Bronchial epithelial cell (primary cell): ENCODE data around the gene SLC17A4. TPM values are rescaled to one million over a fixed set of nuclear protein-coding genes. Genes with fewer than 3 reads are reported as not detected.

Source experiments
- DNase-seq: peaks from one replicate; pipeline ENCODE4 v3.0.0-alpha.2; 2010; ENCODE audit warnings: low read depth
- FAIRE-seq: peaks from 2 replicates; lab custom pipeline; 2011; peaks lifted over from hg19 to GRCh38; lab: Jason Lieb, UNC
- H3K27me3 ChIP-seq: 2 replicates; pipeline ENCODE4 v1.5.1; 2011; ENCODE audit warnings: low read length; ENCODE audit not compliant: control insufficient read depth, insufficient read depth
- H3K36me3 ChIP-seq: 2 replicates; pipeline ENCODE4 v1.5.1; 2011; ENCODE audit warnings: low read length; ENCODE audit not compliant: control insufficient read depth, insufficient read depth
- H3K4me3 ChIP-seq: 2 replicates; pipeline ENCODE4 v1.5.1; 2011; ENCODE audit warnings: mild to moderate bottlenecking, low read depth, low read length, control low read depth
- CTCF ChIP-seq: IDR thresholded peaks from 2 replicates; pipeline ENCODE4 v1.5.1; 2011; ENCODE audit warnings: mild to moderate bottlenecking, moderate library complexity, low read length, control low read depth, inconsistent platforms; ENCODE audit not compliant: insufficient read depth, severe bottlenecking
- total RNA-seq: library from RNA; depleted of rRNA; stranded (reverse); fragments of >200 nt; gene quantifications from 2 replicates; pipeline ENCODE4 v1.2.1, GENCODE V29; 2014

The SLC17A4 gene
- total RNA-seq, 1 donor from 2014 or later, result not detected

- Histone ChIP-seq H3K27me3 (no peaks in the 10 kb centered on the region), H3K36me3 (no peaks in the 10 kb centered on the region), H3K4me3 (no peak overlapping the region)
- FAIRE-seq, result no peak
- DNase-seq, result no peak
- no peak for TF ChIP-seq CTCF
These were observed 38.7 kb upstream of the SLC17A4 start for GRCh38 chr6:25715794-25716193.

- peak; percentile 32 for DNase-seq
- peak; percentile 29 for TF ChIP-seq CTCF
- Histone ChIP-seq H3K4me3 (no peak overlapping the region), H3K36me3 (no peaks in the 10 kb centered on the region), H3K27me3 (no peaks in the 10 kb centered on the region)
- no peak for FAIRE-seq
These were observed 36.4 kb upstream of the SLC17A4 start for GRCh38 chr6:25717866-25718740.

- DNase-seq (no peak), FAIRE-seq (peak; percentile 55)
- no peak for TF ChIP-seq CTCF
- no peaks in the 10 kb centered on the region for H3K36me3 ChIP-seq
- no peaks in the 10 kb centered on the region for H3K27me3 ChIP-seq
- no peak overlapping the region for H3K4me3 ChIP-seq
These were observed 28.2 kb upstream of the SLC17A4 start for GRCh38 chr6:25726122-25726911.

- Histone ChIP-seq H3K4me3 (no peak overlapping the region), H3K36me3 (no peaks in the 10 kb centered on the region), H3K27me3 (no peaks in the 10 kb centered on the region)
- DNase-seq, result no peak
- FAIRE-seq, result no peak
- no peak for TF ChIP-seq CTCF
These were observed 27.5 kb upstream of the SLC17A4 start for GRCh38 chr6:25727028-25727427.

- no peaks in the 10 kb centered on the region for H3K36me3 ChIP-seq
- FAIRE-seq (no peak), DNase-seq (no peak)
- no peak overlapping the region for H3K4me3 ChIP-seq
- H3K27me3 ChIP-seq, result no peaks in the 10 kb centered on the region
- no peak for TF ChIP-seq CTCF
These were observed 23.6 kb upstream of the SLC17A4 start for GRCh38 chr6:25730907-25731306.
